H1 (cell line): Measurements from ENCODE around the gene IL1RAPL1. TPM values are rescaled to one million over a fixed set of nuclear protein-coding genes. Genes with fewer than 3 reads are reported as not detected.

Experiments
- MAFK ChIP-seq: IDR thresholded peaks from 2 replicates; pipeline ENCODE4 v1.6.1; 2012; ENCODE audit warnings: low read depth, mild to moderate bottlenecking, improper control_type of control experiment, low read length
- polyA plus RNA-seq, 7 experiments: library from polyadenylated mRNA; depleted of rRNA in 3 of 7; stranded (reverse) in 5 of 7; unstranded in 2 of 7; fragments of >200 nt in 5 of 7; fragments of 200-250 nt in 2 of 7; gene quantifications; 1 replicate in 5 of 7; 2 replicates in 1 of 7; 4 replicates in 1 of 7; pipeline versions ENCODE4 v1.2.1 to v1.2.3, GENCODE V29; 2011 to 2013; ENCODE audit warnings: missing spikeins in 2 of 7, mixed read lengths in 2 of 7
- total RNA-seq: library from RNA; stranded (reverse); fragmentation: NEBNext Ultra II Directional; extraction: Animal tissue kit (Norgen Biotek cat#: 25700); gene quantifications from 2 replicates; pipeline ENCODE4 v1.2.1, GENCODE V29; 2021
- TF ChIP-seq, protein P1 (sequence below): fragments of 300-600 bp; sonication (generic); IDR thresholded peaks from 2 replicates; pipeline ENCODE4 v1.7.1; 2012; ENCODE audit warnings: low read length, moderate library complexity, mild to moderate bottlenecking, inconsistent platforms; ENCODE audit not compliant: insufficient replicate concordance

IL1RAPL1 gene
- total and polyA plus RNA-seq, 2 of the 8 experiments (the other 6 are each of a cell fraction or from before 2014, with no cell fraction given), result 0.11 to 0.35 TPM

GRCh38 chrX:29798469-29798868 is 1211.2 kb downstream of the IL1RAPL1 start (continued):
- TF ChIP-seq, protein P1, sequence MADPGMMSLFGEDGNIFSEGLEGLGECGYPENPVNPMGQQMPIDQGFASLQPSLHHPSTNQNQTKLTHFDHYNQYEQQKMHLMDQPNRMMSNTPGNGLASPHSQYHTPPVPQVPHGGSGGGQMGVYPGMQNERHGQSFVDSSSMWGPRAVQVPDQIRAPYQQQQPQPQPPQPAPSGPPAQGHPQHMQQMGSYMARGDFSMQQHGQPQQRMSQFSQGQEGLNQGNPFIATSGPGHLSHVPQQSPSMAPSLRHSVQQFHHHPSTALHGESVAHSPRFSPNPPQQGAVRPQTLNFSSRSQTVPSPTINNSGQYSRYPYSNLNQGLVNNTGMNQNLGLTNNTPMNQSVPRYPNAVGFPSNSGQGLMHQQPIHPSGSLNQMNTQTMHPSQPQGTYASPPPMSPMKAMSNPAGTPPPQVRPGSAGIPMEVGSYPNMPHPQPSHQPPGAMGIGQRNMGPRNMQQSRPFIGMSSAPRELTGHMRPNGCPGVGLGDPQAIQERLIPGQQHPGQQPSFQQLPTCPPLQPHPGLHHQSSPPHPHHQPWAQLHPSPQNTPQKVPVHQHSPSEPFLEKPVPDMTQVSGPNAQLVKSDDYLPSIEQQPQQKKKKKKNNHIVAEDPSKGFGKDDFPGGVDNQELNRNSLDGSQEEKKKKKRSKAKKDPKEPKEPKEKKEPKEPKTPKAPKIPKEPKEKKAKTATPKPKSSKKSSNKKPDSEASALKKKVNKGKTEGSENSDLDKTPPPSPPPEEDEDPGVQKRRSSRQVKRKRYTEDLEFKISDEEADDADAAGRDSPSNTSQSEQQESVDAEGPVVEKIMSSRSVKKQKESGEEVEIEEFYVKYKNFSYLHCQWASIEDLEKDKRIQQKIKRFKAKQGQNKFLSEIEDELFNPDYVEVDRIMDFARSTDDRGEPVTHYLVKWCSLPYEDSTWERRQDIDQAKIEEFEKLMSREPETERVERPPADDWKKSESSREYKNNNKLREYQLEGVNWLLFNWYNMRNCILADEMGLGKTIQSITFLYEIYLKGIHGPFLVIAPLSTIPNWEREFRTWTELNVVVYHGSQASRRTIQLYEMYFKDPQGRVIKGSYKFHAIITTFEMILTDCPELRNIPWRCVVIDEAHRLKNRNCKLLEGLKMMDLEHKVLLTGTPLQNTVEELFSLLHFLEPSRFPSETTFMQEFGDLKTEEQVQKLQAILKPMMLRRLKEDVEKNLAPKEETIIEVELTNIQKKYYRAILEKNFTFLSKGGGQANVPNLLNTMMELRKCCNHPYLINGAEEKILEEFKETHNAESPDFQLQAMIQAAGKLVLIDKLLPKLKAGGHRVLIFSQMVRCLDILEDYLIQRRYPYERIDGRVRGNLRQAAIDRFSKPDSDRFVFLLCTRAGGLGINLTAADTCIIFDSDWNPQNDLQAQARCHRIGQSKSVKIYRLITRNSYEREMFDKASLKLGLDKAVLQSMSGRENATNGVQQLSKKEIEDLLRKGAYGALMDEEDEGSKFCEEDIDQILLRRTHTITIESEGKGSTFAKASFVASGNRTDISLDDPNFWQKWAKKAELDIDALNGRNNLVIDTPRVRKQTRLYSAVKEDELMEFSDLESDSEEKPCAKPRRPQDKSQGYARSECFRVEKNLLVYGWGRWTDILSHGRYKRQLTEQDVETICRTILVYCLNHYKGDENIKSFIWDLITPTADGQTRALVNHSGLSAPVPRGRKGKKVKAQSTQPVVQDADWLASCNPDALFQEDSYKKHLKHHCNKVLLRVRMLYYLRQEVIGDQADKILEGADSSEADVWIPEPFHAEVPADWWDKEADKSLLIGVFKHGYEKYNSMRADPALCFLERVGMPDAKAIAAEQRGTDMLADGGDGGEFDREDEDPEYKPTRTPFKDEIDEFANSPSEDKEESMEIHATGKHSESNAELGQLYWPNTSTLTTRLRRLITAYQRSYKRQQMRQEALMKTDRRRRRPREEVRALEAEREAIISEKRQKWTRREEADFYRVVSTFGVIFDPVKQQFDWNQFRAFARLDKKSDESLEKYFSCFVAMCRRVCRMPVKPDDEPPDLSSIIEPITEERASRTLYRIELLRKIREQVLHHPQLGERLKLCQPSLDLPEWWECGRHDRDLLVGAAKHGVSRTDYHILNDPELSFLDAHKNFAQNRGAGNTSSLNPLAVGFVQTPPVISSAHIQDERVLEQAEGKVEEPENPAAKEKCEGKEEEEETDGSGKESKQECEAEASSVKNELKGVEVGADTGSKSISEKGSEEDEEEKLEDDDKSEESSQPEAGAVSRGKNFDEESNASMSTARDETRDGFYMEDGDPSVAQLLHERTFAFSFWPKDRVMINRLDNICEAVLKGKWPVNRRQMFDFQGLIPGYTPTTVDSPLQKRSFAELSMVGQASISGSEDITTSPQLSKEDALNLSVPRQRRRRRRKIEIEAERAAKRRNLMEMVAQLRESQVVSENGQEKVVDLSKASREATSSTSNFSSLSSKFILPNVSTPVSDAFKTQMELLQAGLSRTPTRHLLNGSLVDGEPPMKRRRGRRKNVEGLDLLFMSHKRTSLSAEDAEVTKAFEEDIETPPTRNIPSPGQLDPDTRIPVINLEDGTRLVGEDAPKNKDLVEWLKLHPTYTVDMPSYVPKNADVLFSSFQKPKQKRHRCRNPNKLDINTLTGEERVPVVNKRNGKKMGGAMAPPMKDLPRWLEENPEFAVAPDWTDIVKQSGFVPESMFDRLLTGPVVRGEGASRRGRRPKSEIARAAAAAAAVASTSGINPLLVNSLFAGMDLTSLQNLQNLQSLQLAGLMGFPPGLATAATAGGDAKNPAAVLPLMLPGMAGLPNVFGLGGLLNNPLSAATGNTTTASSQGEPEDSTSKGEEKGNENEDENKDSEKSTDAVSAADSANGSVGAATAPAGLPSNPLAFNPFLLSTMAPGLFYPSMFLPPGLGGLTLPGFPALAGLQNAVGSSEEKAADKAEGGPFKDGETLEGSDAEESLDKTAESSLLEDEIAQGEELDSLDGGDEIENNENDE, result no peak
- no peak for TF ChIP-seq MAFK
